CD4-positive, alpha-beta T cell treated with Interleukin-15 for 1 hour (primary cell): ENCODE measurements around the gene PSD.
"Not testable (repeated sequence)": the region's sequence is repeated elsewhere in the genome, so short reads cannot be mapped to it uniquely, and the experiment has no call there.

Source experiments
- DNase-seq: peaks from one replicate; pipeline ENCODE4 v3.0.0-alpha.2; 2020

Gene PSD

GRCh38 chr10:102418622-102419268 lies at the start of gene PSD:
Gene PSD, minus strand, starts transcription at chr10:102418785. Its CDS starts 1,747 bp downstream, at chr10:102417038.
- DNase-seq: no peak

DNA sequence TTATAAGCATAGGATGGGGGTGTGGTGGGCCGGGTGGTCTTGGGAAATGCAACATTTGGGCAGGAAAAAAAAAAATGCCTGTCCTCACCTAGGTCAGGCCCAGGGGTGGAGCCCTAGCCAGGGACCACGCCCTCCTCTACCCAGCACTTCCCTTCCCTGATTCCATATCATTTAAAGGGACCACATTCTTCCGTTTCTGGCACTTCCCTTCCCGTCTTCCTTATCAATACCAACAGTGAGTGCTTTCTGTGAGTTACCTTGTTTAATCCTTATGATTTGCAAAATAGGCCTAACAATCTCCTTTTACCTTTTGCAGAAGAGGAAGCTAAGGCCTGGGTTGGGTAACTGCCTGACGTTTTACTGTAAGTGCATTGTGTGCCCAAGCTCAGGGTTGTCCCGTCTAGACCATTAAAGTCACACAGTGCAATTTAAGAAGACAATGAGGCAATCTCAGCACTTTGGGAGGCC lies 49.4 kb upstream of the PSD start:
- peak; percentile 25 for DNase-seq

- no peak for DNase-seq
These were observed 48.7 kb upstream of the PSD start for GRCh38 chr10:102467318-102467717.

- no peak for DNase-seq
These were observed 46.9 kb upstream of the PSD start for GRCh38 chr10:102465466-102465865.

DNA sequence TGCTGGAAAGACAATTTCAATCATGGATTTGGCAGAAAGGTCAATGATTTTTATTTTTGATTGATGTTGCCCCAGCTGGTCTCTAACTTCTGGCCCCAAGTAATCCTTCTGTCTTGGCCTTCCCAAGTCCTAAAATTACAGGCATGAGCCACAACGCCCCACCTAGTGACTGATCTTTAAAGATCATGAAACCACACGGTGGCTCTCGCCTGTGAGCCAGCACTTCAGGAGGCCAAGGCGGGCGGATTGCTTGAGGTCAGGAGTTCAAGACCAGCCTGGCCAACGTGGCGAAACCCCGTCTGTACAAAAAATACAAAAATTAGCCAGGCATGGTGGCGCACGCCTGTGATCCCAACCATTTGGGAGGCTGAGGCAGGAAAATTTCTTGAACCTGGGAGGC lies 45.4 kb upstream of the PSD start:
- DNase-seq: no peak

DNA sequence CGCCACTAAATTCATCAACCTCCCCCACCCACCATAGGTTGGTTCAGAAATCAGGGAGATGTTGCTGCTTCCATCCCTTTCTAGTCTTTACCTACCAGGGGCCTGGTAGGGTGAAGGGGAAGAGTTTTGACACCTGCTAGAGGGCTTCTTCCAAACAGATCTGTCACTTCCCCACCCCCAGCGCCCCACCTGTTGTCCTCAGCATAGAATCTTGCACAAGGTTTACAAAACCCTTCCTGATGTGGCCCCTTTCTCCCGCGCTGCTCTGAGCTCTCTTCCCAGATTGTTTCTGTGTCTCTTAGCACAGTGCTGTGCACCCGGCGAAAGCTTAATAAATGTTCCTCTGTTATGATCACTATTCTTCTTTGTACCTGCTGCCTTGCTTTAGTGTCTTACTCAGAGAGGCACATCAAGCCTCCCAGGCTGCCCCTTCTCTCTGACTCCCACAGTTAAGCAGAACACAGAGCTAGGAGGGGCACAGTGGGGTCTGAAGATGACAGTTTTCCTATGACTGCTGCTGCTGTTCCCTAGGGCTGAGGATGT lies 44.0 kb upstream of the PSD start:
- DNase-seq: no peak

DNA sequence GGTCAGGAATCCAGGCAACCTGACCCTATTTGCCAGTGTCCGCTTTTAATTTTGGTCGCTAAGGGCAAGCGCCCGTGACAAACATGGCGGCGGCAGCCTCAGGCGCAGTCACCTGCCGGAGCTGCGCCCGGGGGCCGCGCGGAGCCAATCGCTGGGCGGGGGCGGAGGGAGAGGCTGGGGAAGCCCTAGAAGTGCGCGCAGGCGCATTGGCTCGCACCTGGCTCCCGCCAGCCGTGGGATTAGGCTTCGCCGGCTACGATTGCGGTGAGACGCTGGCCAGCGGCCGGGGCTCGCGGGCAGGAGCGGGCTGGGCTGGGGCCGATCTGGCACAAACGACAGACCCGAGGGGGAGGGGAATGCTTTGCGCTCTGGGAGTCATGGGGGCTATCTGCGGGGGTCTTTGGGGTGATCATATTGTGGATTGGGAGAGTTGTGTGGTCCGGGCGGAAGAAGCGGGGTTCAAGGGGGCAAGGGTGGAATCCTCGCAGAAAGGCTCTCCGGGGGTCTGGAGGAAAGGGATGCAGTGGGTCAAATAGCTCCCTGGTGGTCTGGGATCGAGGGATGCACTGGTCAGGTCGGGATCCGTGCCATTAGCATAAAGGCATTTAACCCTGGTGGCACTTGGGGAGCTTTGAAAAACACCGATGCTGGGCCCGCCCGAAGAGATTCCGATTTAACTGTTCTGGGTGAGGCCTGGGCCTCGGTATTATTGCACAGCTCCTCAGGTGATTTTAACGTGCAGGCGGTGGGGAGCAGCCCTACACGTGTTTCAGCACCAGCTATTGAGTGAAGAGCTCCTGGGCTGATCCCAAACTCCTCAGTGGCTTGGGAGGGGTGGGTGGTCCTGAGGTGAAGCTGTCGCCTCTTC lies 42.8 kb upstream of the PSD start:
- DNase-seq: peak; percentile 93

DNA sequence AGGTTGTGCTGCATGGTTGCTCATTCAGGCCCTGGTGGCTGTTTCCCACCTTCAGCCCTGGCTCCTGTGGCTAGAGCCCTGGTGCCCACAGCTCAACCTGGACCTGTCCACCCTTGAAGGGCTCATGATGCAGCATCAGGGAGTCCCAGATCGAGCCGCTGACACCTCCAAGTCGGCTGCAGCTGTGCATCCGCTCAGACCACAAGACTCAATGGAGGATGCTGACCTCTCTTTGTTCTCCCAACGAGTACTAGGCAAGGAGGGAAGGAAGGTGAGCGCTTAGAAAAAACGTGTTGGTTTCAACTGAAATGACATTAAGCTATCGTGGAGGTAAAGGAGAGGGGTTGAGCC lies 42.2 kb upstream of the PSD start:
- DNase-seq: no peak

DNA sequence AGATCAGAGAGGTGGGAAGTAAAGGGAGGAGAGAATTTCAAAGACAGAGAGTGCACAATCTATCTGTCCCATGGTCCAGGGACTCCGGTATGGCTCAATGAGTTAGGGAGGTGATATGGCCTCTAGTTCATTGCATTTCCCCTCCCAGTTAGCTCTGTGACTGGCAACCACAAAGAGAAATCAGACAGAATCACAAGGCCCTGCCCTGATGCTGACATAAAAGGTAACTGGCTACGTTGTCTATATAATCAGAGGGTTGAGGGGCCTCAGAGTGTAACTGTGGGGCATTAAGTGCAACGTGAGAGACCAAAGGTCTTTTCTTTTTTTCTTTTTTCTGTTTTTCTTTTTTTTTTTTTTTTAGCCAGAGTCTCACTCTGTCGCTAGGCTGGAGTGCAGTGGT lies 40.1 kb upstream of the PSD start:
- no peak for DNase-seq

- DNase-seq: no peak
These were observed 39.1 kb upstream of the PSD start for GRCh38 chr10:102457591-102458150.

GRCh38 chr10:102455893-102456471 lies 37.4 kb upstream of the PSD start:
- DNase-seq: no peak

DNA sequence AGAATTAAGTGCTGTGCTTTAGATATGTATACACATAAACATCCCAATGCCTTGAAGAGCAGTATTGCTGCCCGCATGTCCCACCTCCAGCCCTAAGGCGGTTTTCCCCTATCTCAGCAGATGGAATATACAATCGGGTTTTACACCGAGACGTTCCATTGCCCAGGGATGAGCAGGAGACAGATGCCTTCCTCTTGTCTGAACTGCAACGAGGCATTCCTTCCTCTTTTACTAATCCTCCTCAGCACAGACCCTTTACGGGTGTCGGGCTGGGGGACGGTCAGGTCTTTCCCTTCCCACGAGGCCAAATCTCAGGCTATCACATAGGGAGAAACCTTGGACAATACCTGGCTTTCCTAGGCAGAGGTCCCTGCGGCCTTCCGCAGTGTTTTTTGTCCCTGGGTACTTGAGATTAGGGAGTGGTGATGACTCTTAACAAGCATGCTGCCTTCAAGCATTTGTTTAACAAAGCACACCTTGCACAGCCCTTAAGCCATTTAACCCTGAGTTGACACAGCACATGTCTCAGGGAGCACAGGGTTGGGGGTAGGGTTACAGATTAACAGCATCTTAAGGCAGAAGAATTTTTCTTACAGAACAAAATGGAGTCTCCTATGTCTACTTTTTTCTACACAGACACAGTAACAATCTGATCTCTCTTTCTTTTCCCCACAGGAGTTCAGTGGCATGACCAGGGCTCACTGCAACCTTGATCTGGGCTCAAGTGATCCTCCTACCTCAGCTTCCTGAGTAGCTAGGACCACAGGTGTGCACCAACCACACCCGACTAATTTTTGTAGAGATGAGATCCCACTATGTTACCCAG lies 36.3 kb upstream of the PSD start:
- not testable (repeated sequence) for DNase-seq

- DNase-seq: no peak
These were observed 34.9 kb upstream of the PSD start for GRCh38 chr10:102453502-102453901.

DNA sequence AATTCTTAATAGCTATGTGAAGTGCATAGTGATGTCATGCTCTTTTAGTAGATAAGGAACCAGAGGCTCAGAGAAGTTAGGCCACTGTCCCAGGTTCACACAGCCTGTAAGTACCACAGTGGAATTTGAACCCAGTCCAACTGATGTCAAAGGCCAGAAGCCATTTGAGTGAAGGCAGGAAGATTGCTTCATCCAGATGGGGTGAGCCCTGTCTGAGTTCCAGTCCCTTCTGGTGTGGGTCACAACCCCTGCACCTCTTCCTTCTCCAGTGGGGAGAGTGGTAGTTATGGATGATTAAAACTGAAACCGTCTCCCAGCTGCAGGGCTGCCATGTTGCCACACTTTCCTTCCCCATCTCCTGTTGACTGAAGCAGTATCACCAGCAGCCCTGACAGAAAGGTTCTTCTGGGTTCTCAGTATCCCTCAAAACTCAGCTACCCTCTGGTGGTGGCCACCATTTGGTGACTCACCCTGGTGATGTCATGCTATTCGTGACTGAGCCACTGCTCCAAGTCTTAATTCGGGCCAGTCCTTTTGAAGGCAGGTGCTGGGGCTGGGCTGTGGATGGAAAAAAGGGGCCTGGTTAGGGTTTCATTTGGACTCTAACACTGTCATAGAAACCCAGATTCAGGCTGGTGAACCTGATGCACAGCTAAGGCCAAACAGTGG lies 34.2 kb upstream of the PSD start:
- peak; percentile 76 for DNase-seq

DNA sequence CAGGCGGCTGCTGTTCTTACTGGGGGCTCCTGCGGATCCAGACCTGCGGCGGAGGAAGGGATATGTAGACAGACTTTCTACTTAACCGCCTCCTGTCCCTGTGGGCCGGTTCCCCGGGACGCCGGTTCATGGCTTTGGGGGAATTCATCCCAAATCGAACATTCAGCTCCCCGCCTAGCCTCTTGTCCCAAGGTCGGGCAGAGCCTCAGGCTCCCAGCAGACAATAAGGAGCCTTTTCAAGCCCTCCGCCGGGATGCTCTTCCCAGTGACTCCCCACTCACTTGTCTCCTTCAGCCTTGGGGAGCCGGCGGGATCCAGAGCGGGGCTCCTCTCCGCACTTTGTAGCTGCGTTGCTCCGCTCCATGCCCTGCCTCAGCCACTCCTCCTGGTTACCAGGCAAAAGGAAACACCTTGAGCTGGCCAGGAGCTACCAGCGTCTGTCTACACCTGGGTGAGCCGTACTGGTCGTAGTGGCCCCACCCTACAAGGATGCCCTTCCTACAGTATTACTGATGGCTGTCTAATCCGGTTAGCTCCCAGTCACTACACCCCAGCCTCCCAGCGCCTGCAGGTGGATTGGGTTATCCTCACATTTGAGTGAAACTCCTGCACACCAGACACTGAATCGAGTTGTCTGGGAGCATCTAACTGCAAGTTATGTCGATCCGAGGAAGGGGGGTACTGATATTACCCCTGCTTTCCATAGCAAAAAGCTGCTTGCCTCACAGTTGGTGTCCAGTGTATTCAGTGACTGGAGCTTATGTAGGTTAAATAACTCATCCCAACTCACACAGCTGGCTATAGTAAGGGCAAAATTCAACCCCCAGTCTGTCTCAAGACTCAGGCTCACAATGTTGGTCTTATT lies 32.8 kb upstream of the PSD start, which contains the start of gene C10orf95:
TSS of gene C10orf95 (minus strand) at position 439 of the 865 bp plus-strand sequence. CDS start 450 bp downstream, outside the sequence.
- no peak for DNase-seq

DNA sequence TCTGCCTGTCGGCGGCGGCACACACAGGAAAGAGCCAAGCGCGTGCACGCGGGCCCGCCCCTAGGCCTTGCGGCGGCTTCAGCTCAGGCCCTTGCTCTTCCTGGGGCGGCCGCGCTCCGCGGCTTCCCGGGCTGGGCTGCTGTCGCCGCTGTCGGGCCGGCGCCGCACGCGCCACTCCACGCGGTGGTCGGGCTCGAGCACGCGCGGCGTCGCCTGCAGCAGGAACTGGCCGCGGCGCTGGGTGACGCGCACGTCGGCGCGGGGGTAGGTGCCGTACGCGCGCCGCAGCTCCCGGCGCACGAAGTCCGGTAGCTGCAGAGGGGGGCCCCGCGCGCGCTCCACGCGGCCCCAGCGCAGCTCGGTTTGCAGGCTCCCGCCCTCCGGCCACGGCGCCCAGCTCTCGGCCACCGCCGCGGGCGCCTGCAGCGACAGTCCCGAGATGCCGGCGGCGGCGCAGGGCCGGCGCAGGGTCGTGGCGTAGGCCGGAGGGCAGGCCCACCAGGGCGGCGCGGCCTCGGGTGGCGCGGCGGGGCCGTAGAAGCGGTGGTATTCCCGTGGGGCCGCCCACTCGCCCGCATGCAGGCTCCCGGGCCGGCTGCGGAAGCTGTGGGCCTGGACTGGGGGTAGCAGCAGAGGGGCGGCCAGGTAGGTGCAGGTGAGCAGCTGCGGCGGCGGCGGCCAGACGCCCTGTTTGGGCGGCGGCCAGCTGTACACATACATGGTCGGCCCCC lies 32.0 kb upstream of the PSD start:
- peak; percentile 94 for DNase-seq

- no peak for DNase-seq
These were observed 31.5 kb upstream of the PSD start for GRCh38 chr10:102450124-102450373.

- peak; percentile 91 for DNase-seq
These were observed 30.9 kb upstream of the PSD start for GRCh38 chr10:102449321-102450123.

GRCh38 chr10:102444851-102445250 lies 26.3 kb upstream of the PSD start:
- no peak for DNase-seq
